AG04450 (cell line): Measurements from ENCODE around the gene EPC1. TPM values are rescaled to one million over a fixed set of nuclear protein-coding genes. Genes with fewer than 3 reads are reported as not detected.

Experiments
- CTCF ChIA-PET: fragments of 300-600, 350-600 bp; formaldehyde crosslinking; extraction: SDS; loops from one replicate; lab custom pipeline; 2022; ENCODE audit warnings: antibody characterized with exemption, inconsistent platforms; lab: Charles Lee
- POLR2A ChIA-PET: fragments of 350-600 bp; formaldehyde crosslinking; extraction: SDS; loops from one replicate; lab custom pipeline; 2021; ENCODE audit warnings: antibody characterized with exemption, inconsistent platforms; lab: Yijun Ruan, JAX
- DNase-seq: peaks from one replicate; pipeline ENCODE4 v3.0.0-alpha.2; 2011; ENCODE audit warnings: low read depth, low spot score
- H3K27ac ChIP-seq: one replicate; pipeline ENCODE4 v1.5.1; 2012; ENCODE audit warnings: low read depth, low read length, control low read depth
- H3K27me3 ChIP-seq: one replicate; pipeline ENCODE4 v1.6.0; 2012; ENCODE audit warnings: low read length; ENCODE audit not compliant: control insufficient read depth, insufficient read depth
- H3K4me3 ChIP-seq: 2 replicates; pipeline ENCODE4 v1.5.1; 2011; ENCODE audit warnings: mild to moderate bottlenecking, low read depth, low read length, control low read depth
- H3K9me3 ChIP-seq: 2 replicates; pipeline ENCODE4 v1.5.1; 2012; ENCODE audit warnings: low read length; ENCODE audit not compliant: control insufficient read depth, insufficient read depth
- CTCF ChIP-seq: IDR thresholded peaks from 2 replicates; pipeline ENCODE4 v1.5.1; 2011; ENCODE audit warnings: low read depth, low read length, control low read depth, inconsistent platforms
- polyA plus RNA-seq: library from polyadenylated mRNA; depleted of rRNA; stranded (reverse); fragments of >200 nt; gene quantifications from 2 replicates; pipeline ENCODE4 v1.2.3, GENCODE V29; 2011

Gene EPC1
- polyA plus RNA-seq, 1 experiment: 34.1 TPM

- CTCF ChIA-PET: interaction anchor here (0.5 kb wide), 1 partner anchor 75 kb away, joined by 4 read pairs; no protein-coding TSS in a partner anchor
- POLR2A ChIA-PET: no interaction called here
Observed at GRCh38 chr10:32332299-32332750, 14.6 kb downstream of the EPC1 start.

GRCh38 chr10:32331606-32332005 lies 15.4 kb downstream of the EPC1 start:
- no peak for TF ChIP-seq CTCF
- ChIA-PET CTCF (no interaction called here), POLR2A (no interaction called here)
- no peaks in the 10 kb centered on the region for H3K27me3 ChIP-seq
- H3K9me3 ChIP-seq: no peaks in the 10 kb centered on the region
- H3K4me3 ChIP-seq: no peak overlapping the region
- DNase-seq: no peak
- H3K27ac ChIP-seq: no peak overlapping the region

More at GRCh38 chr10:32332299-32332750, 14.6 kb downstream of the EPC1 start:
- DNase-seq: no peak
- Histone ChIP-seq H3K4me3 (no peak overlapping the region), H3K27me3 (no peaks in the 10 kb centered on the region), H3K27ac (no peak overlapping the region), H3K9me3 (no peaks in the 10 kb centered on the region)
- no peak for TF ChIP-seq CTCF

- TF ChIP-seq CTCF: no peak
- H3K27me3 ChIP-seq: no peaks in the 10 kb centered on the region
- CTCF ChIA-PET: no interaction called here
- H3K4me3 ChIP-seq: no peak overlapping the region
- H3K27ac ChIP-seq: no peak overlapping the region
- POLR2A ChIA-PET: no interaction called here
- no peak for DNase-seq
- no peaks in the 10 kb centered on the region for H3K9me3 ChIP-seq
Observed at GRCh38 chr10:32330214-32330613, 16.7 kb downstream of the EPC1 start.

GRCh38 chr10:32329061-32329460 lies 17.9 kb downstream of the EPC1 start:
- ChIA-PET CTCF (no interaction called here), POLR2A (no interaction called here)

GRCh38 chr10:32328499-32328898 lies 18.5 kb downstream of the EPC1 start:
- Histone ChIP-seq H3K27ac (no peak overlapping the region), H3K4me3 (no peak overlapping the region), H3K9me3 (no peaks in the 10 kb centered on the region), H3K27me3 (no peaks in the 10 kb centered on the region)
- no peak for TF ChIP-seq CTCF
- DNase-seq: no peak
- ChIA-PET CTCF (no interaction called here), POLR2A (no interaction called here)

More at GRCh38 chr10:32329061-32329460, 17.9 kb downstream of the EPC1 start:
- no peak overlapping the region for H3K27ac ChIP-seq
- H3K27me3 ChIP-seq: no peaks in the 10 kb centered on the region
- H3K9me3 ChIP-seq: no peaks in the 10 kb centered on the region
- TF ChIP-seq CTCF: no peak
- no peak overlapping the region for H3K4me3 ChIP-seq
- no peak for DNase-seq
